ENCODE results near the gene UBXN2A.
"Not testable (repeated sequence)": the region's sequence is repeated elsewhere in the genome, so short reads cannot be mapped to it uniquely, and the experiment has no call there.

UBXN2A gene

DNA sequence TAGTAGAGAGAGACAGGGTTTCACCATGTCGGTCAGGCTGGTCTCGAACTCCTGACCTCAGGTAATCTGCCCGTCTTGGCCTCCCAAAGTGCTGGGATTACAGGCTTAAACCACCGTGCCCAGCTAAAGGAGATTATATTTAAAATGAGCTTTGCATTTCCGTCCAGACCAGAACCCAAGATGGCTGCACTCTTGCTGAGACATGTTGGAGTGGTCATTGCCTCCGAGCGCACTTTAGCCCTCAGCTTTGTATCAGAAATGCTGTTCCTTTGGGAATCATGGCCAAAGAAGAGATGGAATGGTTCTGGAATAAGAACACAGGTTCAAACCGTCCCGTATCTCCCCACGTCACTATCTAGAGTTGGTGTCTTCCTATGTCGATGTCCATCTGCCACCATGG, 3.4 kb downstream of the UBXN2A start:
- DNase-seq: no peak

GRCh38 chr2:23944527-23944926, 4.3 kb downstream of the UBXN2A start:
- no peak for DNase-seq

- DNase-seq: no peak
Observed at GRCh38 chr2:23944976-23945375, 4.7 kb downstream of the UBXN2A start.

GRCh38 chr2:23947350-23947749, 7.1 kb downstream of the UBXN2A start:
- no peak for DNase-seq

DNA sequence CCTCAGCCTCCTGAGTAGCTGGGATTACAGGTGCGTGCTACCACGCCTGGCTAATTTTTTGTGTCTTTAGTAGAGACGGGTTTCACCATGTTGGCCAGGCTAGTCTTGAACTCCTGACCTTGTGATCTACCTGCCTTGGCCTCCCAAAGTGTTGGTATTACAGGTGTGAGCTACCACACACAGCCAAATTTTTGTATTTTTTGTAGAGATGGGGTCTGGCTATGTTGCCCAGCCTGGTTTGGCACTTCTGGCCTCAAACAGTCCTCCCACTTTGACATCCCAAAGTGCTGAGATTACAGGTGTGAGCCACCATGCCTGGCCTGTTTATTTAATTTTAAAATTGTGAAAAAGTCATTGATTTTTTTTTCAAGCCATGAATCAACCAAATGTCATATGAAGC, 12.3 kb downstream of the UBXN2A start:
- DNase-seq: not testable (repeated sequence)

DNA sequence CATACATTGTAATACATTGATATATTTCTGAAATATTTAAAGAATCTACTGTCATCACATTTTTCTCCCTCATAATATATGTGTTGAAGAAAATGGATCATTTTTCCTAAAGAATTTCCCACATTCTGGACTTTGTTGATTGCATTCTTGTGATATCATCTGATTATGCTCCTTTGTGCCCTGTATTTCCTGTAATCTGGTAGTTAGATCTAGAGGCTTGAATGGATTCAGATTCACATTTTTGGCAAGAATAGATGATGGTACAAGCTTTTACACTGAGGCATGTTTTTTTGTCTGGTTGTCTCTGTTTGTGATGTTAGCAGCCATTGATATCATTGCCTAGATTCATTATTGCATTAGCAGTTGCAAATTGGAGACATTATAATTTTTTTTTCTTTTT, 13.4 kb downstream of the UBXN2A start:
- no peak for DNase-seq

- no peak for DNase-seq
Observed at GRCh38 chr2:23954325-23955014, 14.2 kb downstream of the UBXN2A start.

GRCh38 chr2:23967846-23968245, 27.6 kb downstream of the UBXN2A start:
- DNase-seq: no peak

GRCh38 chr2:23976883-23977282, 36.6 kb downstream of the UBXN2A start:
- no peak for DNase-seq

DNA sequence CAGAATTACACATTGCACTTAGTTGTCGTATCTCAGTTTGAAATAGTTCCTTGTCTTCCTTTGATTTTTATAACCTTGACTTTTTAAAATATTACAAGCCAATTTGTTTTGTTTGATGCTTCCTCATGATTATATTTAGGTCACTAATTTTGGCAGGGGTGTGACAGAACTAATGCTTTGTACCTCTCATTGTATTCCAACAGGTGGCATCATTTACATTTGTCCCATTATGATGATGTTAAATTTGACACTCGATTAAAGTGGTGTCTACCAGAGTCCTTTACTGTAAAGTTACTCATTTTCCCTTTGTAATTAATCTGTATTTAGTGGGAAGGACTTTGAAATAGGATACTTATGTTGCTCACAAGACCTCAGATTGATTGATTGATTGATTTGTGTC, 48.1 kb downstream of the UBXN2A start:
- no peak for DNase-seq

DNA sequence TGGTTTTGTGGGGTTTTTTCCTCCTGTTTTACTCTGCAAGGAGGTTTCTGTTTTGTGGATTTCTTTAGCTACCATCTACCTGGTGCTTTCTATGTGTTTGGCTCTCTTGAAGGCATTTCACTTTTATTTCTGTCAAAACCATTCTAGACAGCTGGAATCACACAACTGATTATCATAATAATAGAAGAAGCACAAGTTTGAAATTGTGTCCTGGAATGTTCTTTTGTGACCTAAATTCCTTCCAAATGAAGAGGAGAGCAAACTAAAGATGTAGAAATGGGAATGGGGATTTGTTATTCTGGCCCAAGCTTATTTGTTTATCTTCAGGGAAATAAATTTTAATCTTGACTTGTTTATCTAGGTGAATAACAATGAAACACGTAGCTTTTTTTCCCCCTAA, 52.7 kb downstream of the UBXN2A start:
- no peak for DNase-seq

DNA sequence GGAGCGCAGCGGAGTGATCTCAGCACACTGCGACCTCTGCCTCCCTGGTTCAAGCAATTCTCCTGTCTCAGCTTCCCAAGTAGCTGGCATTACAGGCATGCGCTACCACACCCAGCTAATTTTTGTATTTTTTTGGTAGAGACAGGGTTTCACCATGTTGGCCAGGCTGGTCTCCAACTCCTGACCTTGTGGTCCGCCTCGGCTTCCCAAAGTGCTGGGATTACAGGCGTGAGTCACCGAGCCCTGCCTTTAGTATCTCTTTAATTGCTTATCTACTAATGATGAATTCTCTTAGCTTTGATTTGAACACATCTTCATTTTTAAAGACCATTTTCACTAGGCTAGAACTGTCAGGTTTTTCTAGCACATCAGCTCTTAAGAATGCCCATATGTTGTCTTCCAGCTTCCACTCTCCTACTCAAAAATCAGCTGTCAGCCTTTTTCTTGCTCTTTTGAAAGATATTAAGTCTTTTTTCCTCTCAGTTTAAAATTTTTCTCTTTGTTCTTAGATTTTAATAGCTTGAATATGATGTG, 53.5 kb downstream of the UBXN2A start:
- no peak for DNase-seq

DNA sequence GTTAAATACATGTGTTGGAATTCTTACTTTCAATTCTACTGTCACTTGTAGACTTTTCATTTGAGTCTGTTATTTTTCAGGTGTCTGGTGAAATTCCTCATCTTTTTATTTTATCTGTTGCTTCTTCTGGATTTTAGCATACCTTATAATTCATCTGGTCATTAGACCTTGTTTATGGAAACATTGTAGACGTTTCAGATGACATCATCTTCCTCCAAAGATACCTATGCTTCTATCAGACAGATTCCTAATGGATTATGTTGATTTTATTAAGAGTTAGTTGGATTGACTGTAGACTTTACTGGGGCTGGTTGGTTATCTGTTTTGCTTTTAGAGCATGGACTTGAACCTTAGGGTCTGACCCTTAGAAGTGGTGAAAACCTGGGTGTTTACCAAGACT, 54.3 kb downstream of the UBXN2A start:
- no peak for DNase-seq

- no peak for DNase-seq
Observed at GRCh38 chr2:24007693-24008092, 67.4 kb downstream of the UBXN2A start.

DNA sequence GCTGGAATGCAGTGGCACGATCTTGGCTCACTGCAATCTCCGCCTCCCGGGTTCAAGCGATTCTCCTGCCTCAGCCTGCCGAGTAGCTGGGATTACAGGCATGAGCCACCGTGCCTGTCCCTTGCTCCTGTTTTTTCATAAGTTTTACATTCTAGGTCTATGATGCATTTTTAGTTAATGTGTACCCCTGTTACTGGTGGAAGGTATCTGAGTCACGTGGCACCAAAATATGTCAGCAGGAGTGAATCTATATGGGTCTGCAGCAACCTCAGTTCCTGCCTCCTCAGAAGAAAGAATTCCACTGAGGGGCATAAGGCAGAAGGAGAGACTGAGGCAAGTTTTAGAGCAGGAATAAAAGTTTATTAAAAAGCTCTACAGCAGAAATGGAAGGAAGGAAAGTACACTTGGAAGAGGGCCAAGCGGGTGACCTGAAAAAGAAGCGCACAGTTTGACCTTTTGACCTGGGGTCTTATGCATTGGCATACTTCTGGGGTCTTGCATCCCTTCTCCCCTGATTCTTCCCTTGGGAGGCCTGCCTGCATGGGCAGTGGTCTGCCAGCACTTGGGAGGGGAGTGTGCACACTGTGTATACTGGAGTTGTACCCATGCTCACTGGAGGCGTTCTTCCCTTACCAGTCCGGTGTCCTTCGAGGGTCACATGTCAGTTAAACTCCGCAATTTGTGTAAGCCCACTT, 68.6 kb downstream of the UBXN2A start:
- no peak for DNase-seq

GRCh38 chr2:24009367-24009679, 69.1 kb downstream of the UBXN2A start:
- DNase-seq: no peak

GRCh38 chr2:24009680-24010476, 69.6 kb downstream of the UBXN2A start, which contains the start of gene MFSD2B:
MFSD2B (plus strand) TSS chr2:24010085; CDS start chr2:24010097, 12 bp downstream.
- DNase-seq: no peak

GRCh38 chr2:24010477-24011249, 70.4 kb downstream of the UBXN2A start:
- DNase-seq: no peak

- DNase-seq: no peak
Observed at GRCh38 chr2:24011250-24012104, 71.2 kb downstream of the UBXN2A start.

- DNase-seq: no peak
Observed at GRCh38 chr2:24012521-24013188, 72.4 kb downstream of the UBXN2A start.

DNA sequence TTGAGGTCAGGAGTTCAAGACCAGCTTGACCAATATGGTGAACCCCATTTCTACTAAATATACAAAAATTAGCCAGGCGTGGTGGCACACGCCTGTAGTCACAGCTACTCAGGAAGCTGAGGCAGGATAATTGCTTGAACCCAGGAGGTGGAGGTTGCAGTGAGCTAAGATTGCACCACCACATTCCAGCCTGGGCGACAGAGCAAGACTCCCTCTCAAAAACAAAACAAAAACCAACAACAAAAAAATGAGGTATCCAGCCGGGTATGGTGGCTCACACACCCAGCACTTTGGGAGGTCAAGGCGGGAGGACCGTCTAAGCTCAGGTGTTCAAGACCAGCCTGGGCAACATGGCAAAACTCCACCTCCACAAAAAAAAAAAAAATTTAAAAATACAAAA, 74.6 kb downstream of the UBXN2A start:
- not testable (repeated sequence) for DNase-seq

All from cortex of kidney (tissue), 1 donor.